ENCODE measurements around the gene CTDSP1.

GRCh38 chr2:218369330-218369729 lies 30.3 kb upstream of the CTDSP1 start:
- TF ChIP-seq POLR2A (IDR thresholded peaks at IDR 0.05) (no peak), CTCF (IDR thresholded peaks at IDR 0.05 in 8 of 11, conservative IDR thresholded peaks at IDR 0.05 in 3 of 11) (no peak), POLR2AphosphoS5 (IDR thresholded peaks at IDR 0.05) (no peak)

All from spleen (tissue), 7 donors.